Measurements from ENCODE around the gene TMBIM1.

TMBIM1 gene

DNA sequence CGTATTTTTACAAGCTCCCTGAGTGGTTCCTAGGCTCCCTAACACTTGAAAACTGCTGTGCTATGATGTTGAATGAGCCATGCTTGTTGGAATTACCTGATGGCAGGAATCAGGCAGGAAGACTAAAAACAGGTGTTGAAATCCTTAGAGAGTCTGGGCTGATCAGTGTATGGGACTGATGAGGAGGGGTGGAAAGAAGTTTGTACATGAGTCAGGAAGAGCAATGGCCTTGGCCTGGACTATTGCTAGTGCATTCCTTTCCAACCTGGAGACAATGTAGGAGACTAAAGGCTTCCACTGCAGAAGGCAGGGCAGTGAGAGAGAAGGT is 25.0 kb upstream of the TMBIM1 start:
- TF ChIP-seq, protein P1, sequence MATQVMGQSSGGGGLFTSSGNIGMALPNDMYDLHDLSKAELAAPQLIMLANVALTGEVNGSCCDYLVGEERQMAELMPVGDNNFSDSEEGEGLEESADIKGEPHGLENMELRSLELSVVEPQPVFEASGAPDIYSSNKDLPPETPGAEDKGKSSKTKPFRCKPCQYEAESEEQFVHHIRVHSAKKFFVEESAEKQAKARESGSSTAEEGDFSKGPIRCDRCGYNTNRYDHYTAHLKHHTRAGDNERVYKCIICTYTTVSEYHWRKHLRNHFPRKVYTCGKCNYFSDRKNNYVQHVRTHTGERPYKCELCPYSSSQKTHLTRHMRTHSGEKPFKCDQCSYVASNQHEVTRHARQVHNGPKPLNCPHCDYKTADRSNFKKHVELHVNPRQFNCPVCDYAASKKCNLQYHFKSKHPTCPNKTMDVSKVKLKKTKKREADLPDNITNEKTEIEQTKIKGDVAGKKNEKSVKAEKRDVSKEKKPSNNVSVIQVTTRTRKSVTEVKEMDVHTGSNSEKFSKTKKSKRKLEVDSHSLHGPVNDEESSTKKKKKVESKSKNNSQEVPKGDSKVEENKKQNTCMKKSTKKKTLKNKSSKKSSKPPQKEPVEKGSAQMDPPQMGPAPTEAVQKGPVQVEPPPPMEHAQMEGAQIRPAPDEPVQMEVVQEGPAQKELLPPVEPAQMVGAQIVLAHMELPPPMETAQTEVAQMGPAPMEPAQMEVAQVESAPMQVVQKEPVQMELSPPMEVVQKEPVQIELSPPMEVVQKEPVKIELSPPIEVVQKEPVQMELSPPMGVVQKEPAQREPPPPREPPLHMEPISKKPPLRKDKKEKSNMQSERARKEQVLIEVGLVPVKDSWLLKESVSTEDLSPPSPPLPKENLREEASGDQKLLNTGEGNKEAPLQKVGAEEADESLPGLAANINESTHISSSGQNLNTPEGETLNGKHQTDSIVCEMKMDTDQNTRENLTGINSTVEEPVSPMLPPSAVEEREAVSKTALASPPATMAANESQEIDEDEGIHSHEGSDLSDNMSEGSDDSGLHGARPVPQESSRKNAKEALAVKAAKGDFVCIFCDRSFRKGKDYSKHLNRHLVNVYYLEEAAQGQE (IDR thresholded peaks at IDR 0.05; ENCODE audit: insufficient read depth in 1 of 2, low read depth in 2 of 2, low read length in 2 of 2) = no peak
- TF ChIP-seq POLR2AphosphoS5 (IDR thresholded peaks at IDR 0.05; ENCODE audit: low read depth, low read length) (no peak), FOXP2 (optimal IDR thresholded peaks at IDR 0.05; ENCODE audit: borderline replicate concordance, extremely low read depth, extremely low read length, insufficient read depth) (no peak), SIN3A (IDR thresholded peaks at IDR 0.05; ENCODE audit: borderline replicate concordance, insufficient read depth, low read length) (no peak), TAF1 (IDR thresholded peaks at IDR 0.05; ENCODE audit: borderline replicate concordance, insufficient read depth, low read length) (no peak)

DNA sequence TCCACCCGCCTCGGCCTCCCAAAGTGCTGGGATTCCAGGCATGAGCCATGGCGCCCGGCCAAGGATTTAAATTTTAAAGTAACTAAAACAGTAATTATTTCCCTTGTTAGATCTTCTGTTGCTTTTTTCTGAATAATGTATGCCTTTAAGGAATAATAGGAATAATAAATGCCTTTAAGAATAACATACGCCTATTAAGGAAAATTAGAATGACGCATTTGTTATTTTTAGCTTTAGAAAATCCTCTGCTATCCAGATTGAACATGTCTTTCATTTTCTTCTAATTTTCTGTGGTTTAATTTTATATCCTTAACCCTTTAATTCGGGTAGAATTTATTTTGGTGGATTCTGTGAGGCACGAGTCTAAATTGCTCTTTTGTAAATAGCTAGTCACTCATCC is 23.1 kb upstream of the TMBIM1 start:
- TF ChIP-seq FOXP2 (optimal IDR thresholded peaks at IDR 0.05; ENCODE audit: borderline replicate concordance, extremely low read depth, extremely low read length, insufficient read depth) (no peak), SIN3A (IDR thresholded peaks at IDR 0.05; ENCODE audit: borderline replicate concordance, insufficient read depth, low read length) (no peak), POLR2AphosphoS5 (IDR thresholded peaks at IDR 0.05; ENCODE audit: low read depth, low read length) (no peak), TAF1 (IDR thresholded peaks at IDR 0.05; ENCODE audit: borderline replicate concordance, insufficient read depth, low read length) (no peak)
- TF ChIP-seq, protein P1 (IDR thresholded peaks at IDR 0.05; ENCODE audit: insufficient read depth in 1 of 2, low read depth in 2 of 2, low read length in 2 of 2) = no peak

DNA sequence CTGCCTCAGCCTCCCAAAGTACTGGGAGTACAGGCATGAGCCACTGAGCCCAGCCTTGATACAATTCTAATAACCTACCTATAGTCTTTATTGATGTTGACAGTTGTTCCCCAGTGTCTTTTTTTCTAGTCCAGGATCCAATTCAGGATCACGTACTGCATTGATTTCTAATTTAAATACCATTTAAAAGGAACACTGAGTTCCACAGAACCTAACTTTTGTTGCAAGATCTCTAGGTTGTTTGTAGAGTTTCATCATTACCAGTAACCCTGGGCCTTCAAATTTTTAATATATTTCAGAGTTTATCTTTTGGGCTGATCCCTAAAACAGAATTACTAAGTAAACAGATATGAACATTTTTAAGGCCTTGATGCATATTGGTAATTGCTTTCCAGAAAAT is 21.1 kb upstream of the TMBIM1 start:
- TF ChIP-seq FOXP2 (optimal IDR thresholded peaks at IDR 0.05; ENCODE audit: borderline replicate concordance, extremely low read depth, extremely low read length, insufficient read depth) (no peak), TAF1 (IDR thresholded peaks at IDR 0.05; ENCODE audit: borderline replicate concordance, insufficient read depth, low read length) (no peak), POLR2AphosphoS5 (IDR thresholded peaks at IDR 0.05; ENCODE audit: low read depth, low read length) (no peak), SIN3A (IDR thresholded peaks at IDR 0.05; ENCODE audit: borderline replicate concordance, insufficient read depth, low read length) (no peak)
- TF ChIP-seq, protein P1 (IDR thresholded peaks at IDR 0.05; ENCODE audit: insufficient read depth in 1 of 2, low read depth in 2 of 2, low read length in 2 of 2) = no peak

DNA sequence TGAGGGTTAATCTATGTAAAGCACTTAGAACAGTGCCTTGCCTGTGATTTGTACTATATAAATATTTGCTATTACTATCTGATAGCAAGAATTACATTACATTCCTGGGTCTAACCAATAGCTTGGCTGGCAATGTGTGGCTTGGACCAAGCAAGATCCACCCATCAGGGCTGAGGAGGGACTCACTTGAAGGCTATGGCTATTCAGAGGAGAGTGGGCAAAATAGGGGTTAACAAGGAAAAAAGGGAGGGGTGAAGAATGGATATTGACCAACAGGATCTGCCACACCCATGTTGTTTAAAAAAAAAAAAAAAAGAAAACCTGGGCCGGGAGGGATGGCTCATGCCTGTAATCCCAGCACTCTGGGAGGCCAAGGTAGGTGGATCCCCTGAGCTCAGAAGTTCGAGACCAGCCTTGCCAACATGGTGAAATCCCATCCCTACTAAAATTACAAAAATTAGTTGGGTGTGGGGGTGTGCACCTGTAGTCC is 20.0 kb upstream of the TMBIM1 start:
- TF ChIP-seq POLR2AphosphoS5 (IDR thresholded peaks at IDR 0.05; ENCODE audit: low read depth, low read length) (no peak), TAF1 (IDR thresholded peaks at IDR 0.05; ENCODE audit: borderline replicate concordance, insufficient read depth, low read length) (no peak), FOXP2 (optimal IDR thresholded peaks at IDR 0.05; ENCODE audit: borderline replicate concordance, extremely low read depth, extremely low read length, insufficient read depth) (no peak), SIN3A (IDR thresholded peaks at IDR 0.05; ENCODE audit: borderline replicate concordance, insufficient read depth, low read length) (no peak)
- TF ChIP-seq, protein P1 (IDR thresholded peaks at IDR 0.05; ENCODE audit: insufficient read depth in 1 of 2, low read depth in 2 of 2, low read length in 2 of 2) = no peak

Data from PFSK-1 (cell line).